ENCODE results near the gene UMAD1. TPM values are rescaled to one million over a fixed set of nuclear protein-coding genes. Genes with fewer than 3 reads are reported as not detected.

Gene UMAD1
- total and polyA plus RNA-seq, 2 donors (not counting 3 experiments of a cell fraction or from before 2014, with no cell fraction given), result 5.6 to 6.6 TPM

- Histone ChIP-seq H3K9ac (replicated peaks; ENCODE audit: extremely low read depth, insufficient read depth, low read length) (no peak overlapping the region), H3K4me1 (ENCODE audit: control insufficient read depth, extremely low read depth, insufficient read depth, low read length) (no peaks in the 10 kb centered on the region), H3K9me1 (replicated peaks; ENCODE audit: control insufficient read depth, extremely low read depth, insufficient read depth, low read length) (no peaks in the 10 kb centered on the region), H3K27me3 (ENCODE audit: control insufficient read depth in 2 of 2, insufficient read depth in 2 of 2, low read length in 2 of 2) (no peaks in the 10 kb centered on the region), H3K36me3 (ENCODE audit: control insufficient read depth in 2 of 2, extremely low read depth in 1 of 2, insufficient read depth in 2 of 2, low read length in 2 of 2) (no peaks in the 10 kb centered on the region), H3K9me3 (replicated peaks; ENCODE audit: control insufficient read depth, insufficient read depth, low read length) (no peaks in the 10 kb centered on the region), H3K27ac (ENCODE audit: insufficient read depth, low read depth, low read length) (no peak overlapping the region), H4K20me1 (replicated peaks; ENCODE audit: control insufficient read depth, extremely low read depth, insufficient read depth, low read length) (no peaks in the 10 kb centered on the region), H2AFZ (ENCODE audit: low read depth, low read length) (no peak overlapping the region), H3K4me3 (replicated peaks in 1 of 3; ENCODE audit: insufficient read depth in 1 of 3, low read depth in 1 of 3, low read length in 3 of 3) (no peak overlapping the region), H3K79me2 (ENCODE audit: control insufficient read depth, insufficient read depth, low read length) (no peaks in the 10 kb centered on the region), H3K4me2 (ENCODE audit: insufficient read depth, low read length) (no peak overlapping the region)
- dilution Hi-C loops (cut with MboI; ENCODE audit: extremely low pct_ligation_motif_present, low sequenced_read_pairs), result no loop called here
- TF ChIP-seq JUN (IDR thresholded peaks at IDR 0.05; ENCODE audit: borderline replicate concordance, insufficient read depth, insufficient read length, low read depth) (no peak), GATA2 (IDR thresholded peaks at IDR 0.05; ENCODE audit: insufficient read depth, insufficient read length, low read depth, low read length) (no peak), POLR2A (IDR thresholded peaks at IDR 0.05; ENCODE audit: low read depth, low read length) (no peak), MAX (IDR thresholded peaks at IDR 0.05; ENCODE audit: insufficient read depth, insufficient read length) (no peak), POLR2AphosphoS5 (IDR thresholded peaks at IDR 0.05; ENCODE audit: insufficient read depth, low read depth, low read length) (no peak), MYC (IDR thresholded peaks at IDR 0.05; ENCODE audit: low read depth, low read length) (no peak), CTCF (IDR thresholded peaks at IDR 0.05; ENCODE audit: extremely low read depth in 1 of 2, insufficient read depth in 1 of 2, low read depth in 1 of 2, low read length in 2 of 2) (no peak), FOS (IDR thresholded peaks at IDR 0.05; ENCODE audit: borderline replicate concordance, insufficient read depth, low read length) (no peak), EZH2 (IDR thresholded peaks at IDR 0.05; ENCODE audit: borderline replicate concordance, low read depth, low read length, severe bottlenecking) (no peak)
- CTCF ChIA-PET, result interaction anchor here (0.7 to 1.5 kb wide), 3 partner anchors 12 to 201 kb away, joined by 3 to 4 read pairs (median 3); no protein-coding TSS in a partner anchor
- DNase-seq (ENCODE audit: low read depth, low spot score) (no peak), FAIRE-seq (no peak)
- POLR2A ChIA-PET, result no interaction called here
- intact Hi-C loops (cut with micrococcal nuclease), result no loop called here
- no TSS peak for BruUV-seq (replicated peaks)
Measured at GRCh38 chr7:7769710-7770627, 129.4 kb downstream of the UMAD1 start.
